ENCODE measurements around the gene ZNF133. TPM values are rescaled to one million over a fixed set of nuclear protein-coding genes. Genes with fewer than 3 reads are reported as not detected.
"Not testable (repeated sequence)": the region's sequence is repeated elsewhere in the genome, so short reads cannot be mapped to it uniquely, and the experiment has no call there.

Gene ZNF133
- 11.1 TPM for total RNA-seq
- long read RNA-seq, partial matches to known transcripts, result 0 of 19 reads
- long read RNA-seq, other reads (novel, unspliced or antisense), result 17 of 19 reads

- intact Hi-C loops (cut with DNase I), result no loop called here
- no peak for TF ChIP-seq CTCF (IDR thresholded peaks at IDR 0.05)
- H3K4me3 ChIP-seq, result peak within 1 kb of the TSS; percentile 83
- peaks cover 7% of the 10 kb centered on the region for H3K36me3 ChIP-seq
- no peaks in the 10 kb centered on the region for H3K9me3 ChIP-seq
- peak within 1 kb of the TSS; percentile 99 for H3K27ac ChIP-seq
- peaks cover 6% of the 10 kb centered on the region for H3K27me3 ChIP-seq
- peaks cover 10% of the 10 kb centered on the region for H3K4me1 ChIP-seq
- ATAC-seq (peak; percentile 97), DNase-seq (peak; percentile 98)
These were observed at the start of gene ZNF133 for GRCh38 chr20:18287915-18288748. ZNF133 (plus strand) TSS chr20:18288527; CDS start chr20:18305687, 17,160 bp downstream.

- Histone ChIP-seq H3K4me3 (no peak overlapping the region), H3K4me1 (no peaks in the 10 kb centered on the region), H3K27me3 (no peaks in the 10 kb centered on the region), H3K9me3 (no peaks in the 10 kb centered on the region), H3K27ac (no peak overlapping the region), H3K36me3 (no peaks in the 10 kb centered on the region)
- no peak for ATAC-seq
- intact Hi-C loops (cut with DNase I), result no loop called here
- DNase-seq, result no peak
- no peak for TF ChIP-seq CTCF (IDR thresholded peaks at IDR 0.05)
These were observed 47.3 kb upstream of the ZNF133 start for GRCh38 chr20:18240997-18241396.

- ATAC-seq, result no peak
- Histone ChIP-seq H3K4me3 (no peak overlapping the region), H3K9me3 (no peaks in the 10 kb centered on the region), H3K4me1 (no peaks in the 10 kb centered on the region), H3K36me3 (no peaks in the 10 kb centered on the region), H3K27ac (no peak overlapping the region), H3K27me3 (no peaks in the 10 kb centered on the region)
- intact Hi-C loops (cut with DNase I), result no loop called here
- no peak for DNase-seq
- no peak for TF ChIP-seq CTCF (IDR thresholded peaks at IDR 0.05)
These were observed 44.5 kb upstream of the ZNF133 start for GRCh38 chr20:18243802-18244201.

GRCh38 chr20:18248545-18248944 is 39.8 kb upstream of the ZNF133 start:
- intact Hi-C loops (cut with DNase I); H3K4me1 ChIP-seq; H3K27me3 ChIP-seq; H3K9me3 ChIP-seq; DNase-seq; H3K27ac ChIP-seq; H3K4me3 ChIP-seq; ATAC-seq; H3K36me3 ChIP-seq: not testable (repeated sequence)

- ATAC-seq, result no peak
- no peaks in the 10 kb centered on the region for H3K9me3 ChIP-seq
- no peak for DNase-seq
- H3K27ac ChIP-seq, result no peak overlapping the region
- intact Hi-C loops (cut with DNase I), result no loop called here
- no peaks in the 10 kb centered on the region for H3K27me3 ChIP-seq
- no peaks in the 10 kb centered on the region for H3K4me1 ChIP-seq
- no peak overlapping the region for H3K4me3 ChIP-seq
- no peak for TF ChIP-seq CTCF (IDR thresholded peaks at IDR 0.05)
- H3K36me3 ChIP-seq, result no peaks in the 10 kb centered on the region
These were observed 38.1 kb upstream of the ZNF133 start for GRCh38 chr20:18250217-18250616.

- Histone ChIP-seq H3K36me3 (no peaks in the 10 kb centered on the region), H3K4me3 (no peak overlapping the region), H3K27ac (peak overlapping the region; percentile 52), H3K4me1 (no peaks in the 10 kb centered on the region), H3K27me3 (no peaks in the 10 kb centered on the region), H3K9me3 (no peaks in the 10 kb centered on the region)
- ATAC-seq (peak; percentile 88), DNase-seq (no peak)
- intact Hi-C loops (cut with DNase I), result no loop called here
- TF ChIP-seq CTCF (IDR thresholded peaks at IDR 0.05), result no peak
These were observed 35.5 kb upstream of the ZNF133 start for GRCh38 chr20:18252597-18253451.
